M059J (cell line): ENCODE results near the gene ATP2C1. TPM values are rescaled to one million over a fixed set of nuclear protein-coding genes. Genes with fewer than 3 reads are reported as not detected.
"Not testable (repeated sequence)": the region's sequence is repeated elsewhere in the genome, so short reads cannot be mapped to it uniquely, and the experiment has no call there.

Experiments
- DNase-seq: peaks from one replicate; pipeline ENCODE4 v3.0.0-alpha.2; 2012; ENCODE audit warnings: low read depth
- total RNA-seq: library from RNA; depleted of rRNA; stranded (reverse); fragments of >200 nt; shearing (Covaris generic); gene quantifications from 2 replicates; pipeline ENCODE4 v1.2.3, GENCODE V29; 2014; rRNA removed

Gene ATP2C1, protein sequence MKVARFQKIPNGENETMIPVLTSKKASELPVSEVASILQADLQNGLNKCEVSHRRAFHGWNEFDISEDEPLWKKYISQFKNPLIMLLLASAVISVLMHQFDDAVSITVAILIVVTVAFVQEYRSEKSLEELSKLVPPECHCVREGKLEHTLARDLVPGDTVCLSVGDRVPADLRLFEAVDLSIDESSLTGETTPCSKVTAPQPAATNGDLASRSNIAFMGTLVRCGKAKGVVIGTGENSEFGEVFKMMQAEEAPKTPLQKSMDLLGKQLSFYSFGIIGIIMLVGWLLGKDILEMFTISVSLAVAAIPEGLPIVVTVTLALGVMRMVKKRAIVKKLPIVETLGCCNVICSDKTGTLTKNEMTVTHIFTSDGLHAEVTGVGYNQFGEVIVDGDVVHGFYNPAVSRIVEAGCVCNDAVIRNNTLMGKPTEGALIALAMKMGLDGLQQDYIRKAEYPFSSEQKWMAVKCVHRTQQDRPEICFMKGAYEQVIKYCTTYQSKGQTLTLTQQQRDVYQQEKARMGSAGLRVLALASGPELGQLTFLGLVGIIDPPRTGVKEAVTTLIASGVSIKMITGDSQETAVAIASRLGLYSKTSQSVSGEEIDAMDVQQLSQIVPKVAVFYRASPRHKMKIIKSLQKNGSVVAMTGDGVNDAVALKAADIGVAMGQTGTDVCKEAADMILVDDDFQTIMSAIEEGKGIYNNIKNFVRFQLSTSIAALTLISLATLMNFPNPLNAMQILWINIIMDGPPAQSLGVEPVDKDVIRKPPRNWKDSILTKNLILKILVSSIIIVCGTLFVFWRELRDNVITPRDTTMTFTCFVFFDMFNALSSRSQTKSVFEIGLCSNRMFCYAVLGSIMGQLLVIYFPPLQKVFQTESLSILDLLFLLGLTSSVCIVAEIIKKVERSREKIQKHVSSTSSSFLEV
- 17.2 and 33.9 TPM in 2 replicates for total RNA-seq

DNA sequence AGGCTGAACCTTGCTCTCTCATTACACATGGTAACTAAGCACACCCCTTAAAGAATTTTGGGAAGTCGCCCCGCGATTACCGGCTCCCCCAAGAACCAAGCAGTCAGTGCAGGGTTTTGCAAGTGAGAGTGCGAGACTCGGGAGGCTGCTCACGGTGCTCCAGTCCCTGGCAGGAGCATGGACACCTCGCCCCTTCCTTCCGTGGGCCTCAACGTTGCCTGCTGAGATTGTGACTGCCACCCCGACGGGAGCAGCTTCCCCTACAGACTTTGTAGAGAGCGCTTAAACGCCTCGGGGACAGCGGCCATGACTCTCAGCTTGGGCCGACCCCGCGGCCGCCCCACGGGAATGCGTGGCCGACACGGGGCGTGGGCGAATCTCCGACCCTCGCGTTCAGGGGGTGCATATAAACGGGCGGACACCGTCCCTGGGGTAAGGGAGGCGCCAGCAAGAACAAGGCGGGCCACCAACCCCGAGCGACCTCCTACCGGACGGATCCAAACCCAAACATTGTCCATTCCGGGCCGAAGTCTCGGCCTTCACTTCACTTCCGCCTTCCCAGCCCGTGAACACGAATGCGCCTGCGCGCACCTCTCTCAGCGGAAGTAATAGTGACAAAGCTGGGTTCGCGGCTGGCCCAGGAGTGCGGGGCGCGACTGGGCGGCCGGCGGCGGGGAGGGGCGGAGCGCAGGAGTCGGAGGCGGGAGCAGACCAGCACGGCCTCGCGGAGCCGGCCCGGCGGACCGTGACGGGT is at the start of gene ATP2C1:
Gene ATP2C1, plus strand, starts transcription at position 709 of the 754 bp plus-strand sequence. CDS start 686 bp downstream, outside the sequence.
- DNase-seq = peak; percentile 97

DNA sequence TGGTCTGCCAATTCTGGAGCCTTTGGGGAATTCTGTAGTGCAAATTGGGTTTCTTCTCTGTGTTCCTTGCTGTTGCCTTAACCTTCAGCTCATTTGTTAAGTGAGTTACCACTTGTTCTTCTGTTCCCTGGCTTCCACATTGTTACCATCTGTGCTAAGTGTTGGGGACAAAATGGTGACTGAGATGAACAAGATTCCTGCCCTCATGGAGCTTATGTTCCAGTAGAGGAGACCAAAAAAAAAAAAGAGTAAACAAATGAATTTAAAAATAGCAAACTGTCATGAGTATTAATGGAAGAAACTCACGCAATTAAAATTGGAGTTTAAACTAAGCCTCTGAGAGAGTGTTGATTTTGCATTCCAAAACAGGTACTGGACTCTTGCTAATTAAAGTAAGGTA is 49.4 kb upstream of the ATP2C1 start:
- no peak for DNase-seq

DNA sequence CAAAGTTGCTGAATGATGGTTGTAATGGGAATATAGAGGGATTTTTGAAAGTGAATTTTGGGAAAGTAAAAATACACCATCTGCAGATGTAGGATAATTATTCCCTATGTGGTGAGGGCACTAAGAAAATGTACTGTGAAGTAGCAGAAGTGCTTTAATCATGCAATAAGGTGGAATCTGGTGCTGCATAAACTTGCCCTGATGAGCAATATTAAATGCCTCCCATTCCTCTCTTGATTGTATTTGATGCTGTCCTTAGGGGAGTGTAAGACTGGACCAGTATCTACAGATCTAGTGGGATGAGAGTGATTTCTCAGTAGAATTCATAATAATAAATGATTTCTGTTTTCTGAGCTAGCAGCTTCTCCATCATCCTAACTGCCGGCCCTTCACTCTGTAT is 47.7 kb upstream of the ATP2C1 start:
- DNase-seq = no peak

DNA sequence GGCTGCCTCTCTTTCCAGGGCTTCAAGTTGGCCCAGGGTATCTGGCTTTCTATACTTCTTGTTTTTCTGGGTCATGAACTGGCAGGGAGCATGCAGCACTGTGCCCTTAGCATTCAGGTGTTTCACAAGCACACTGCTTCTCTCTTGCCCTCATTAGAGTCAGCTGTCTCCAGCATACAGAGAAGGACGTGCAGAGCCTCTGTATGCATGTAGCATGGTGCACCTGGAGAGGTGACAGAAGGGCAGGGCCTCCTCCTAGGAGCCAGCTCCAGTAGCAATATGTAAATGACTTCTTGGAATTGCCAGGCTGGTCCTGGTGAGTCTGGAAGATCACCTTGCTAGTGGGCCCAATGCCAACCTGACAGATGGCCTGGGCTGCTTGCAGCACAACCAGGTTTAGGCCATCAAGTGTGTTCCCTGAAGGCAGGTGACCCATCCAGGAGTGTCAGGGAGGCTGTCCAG is 44.8 kb upstream of the ATP2C1 start:
- DNase-seq = peak; percentile 10

DNA sequence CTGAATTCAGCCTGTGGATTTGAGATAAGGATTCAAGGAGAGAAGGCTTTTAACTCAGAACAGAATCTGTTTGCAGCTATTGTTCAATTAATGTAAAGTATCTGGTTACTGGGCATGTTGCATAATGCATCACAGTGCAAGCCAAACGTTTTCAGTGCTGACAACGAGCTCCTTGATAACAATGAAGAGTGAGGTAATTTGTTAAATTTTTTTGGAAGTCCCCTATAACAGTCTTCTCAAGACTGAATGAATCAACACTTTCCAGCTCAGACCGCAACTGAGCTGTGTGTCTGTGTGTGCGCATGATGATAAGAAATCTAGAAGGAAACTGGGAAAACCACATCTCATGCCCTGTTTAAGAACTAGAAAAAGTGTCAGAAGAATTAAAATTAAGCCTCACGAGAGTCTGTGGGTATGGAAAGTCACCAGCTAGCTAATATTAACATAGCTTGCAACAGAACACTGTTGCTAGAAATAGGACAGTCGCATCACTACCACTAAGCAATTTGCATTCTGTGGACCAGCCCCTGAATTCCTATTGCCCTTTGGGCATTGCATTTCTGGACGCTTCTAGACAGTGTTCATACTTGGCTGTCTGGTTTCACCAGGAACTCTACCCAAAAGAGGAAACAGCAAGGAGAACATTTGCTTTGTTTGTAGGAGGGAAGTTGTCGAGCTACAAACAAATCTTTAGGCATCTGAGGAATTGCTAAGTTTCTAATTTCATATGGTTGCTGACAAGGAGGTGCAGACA is 43.7 kb upstream of the ATP2C1 start:
- DNase-seq = peak; percentile 89

DNA sequence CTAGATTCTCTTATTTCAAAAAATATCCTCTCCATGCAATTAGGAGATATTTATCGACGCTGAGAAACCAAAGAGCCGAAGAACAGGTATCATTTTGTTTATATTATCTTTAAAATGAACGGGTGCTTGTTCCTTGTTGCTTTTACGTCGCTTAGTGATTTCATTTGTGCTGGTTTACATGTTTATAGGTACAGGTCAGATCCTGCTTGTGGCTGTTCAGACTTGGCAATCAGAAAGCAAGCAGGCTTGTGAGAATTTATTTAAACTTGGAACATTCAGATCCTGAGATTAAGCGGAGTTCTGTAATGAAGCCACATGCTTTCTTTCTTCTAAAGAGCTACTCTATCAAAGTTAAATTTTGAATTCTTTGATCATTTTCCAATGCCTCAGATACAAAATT is 43.0 kb upstream of the ATP2C1 start:
- DNase-seq = peak; percentile 40

DNA sequence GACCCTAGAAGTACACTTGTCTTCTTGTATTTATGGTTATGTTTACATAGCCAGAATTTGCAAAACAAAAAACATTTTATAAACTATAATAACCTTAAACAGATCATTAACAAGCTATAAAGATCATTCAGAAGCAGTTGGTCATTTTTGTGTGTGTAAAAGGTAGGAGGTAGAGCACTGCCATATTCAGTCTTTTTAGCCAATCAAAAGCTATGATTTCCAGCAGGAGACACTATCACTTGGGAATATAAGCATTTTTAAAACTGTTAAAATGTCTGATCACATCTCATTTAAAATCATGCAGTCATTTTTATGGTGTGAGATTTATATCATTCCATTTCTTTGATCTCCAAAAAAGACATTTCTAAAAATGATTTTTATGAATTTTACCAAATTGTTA is 42.6 kb upstream of the ATP2C1 start:
- no peak for DNase-seq

DNA sequence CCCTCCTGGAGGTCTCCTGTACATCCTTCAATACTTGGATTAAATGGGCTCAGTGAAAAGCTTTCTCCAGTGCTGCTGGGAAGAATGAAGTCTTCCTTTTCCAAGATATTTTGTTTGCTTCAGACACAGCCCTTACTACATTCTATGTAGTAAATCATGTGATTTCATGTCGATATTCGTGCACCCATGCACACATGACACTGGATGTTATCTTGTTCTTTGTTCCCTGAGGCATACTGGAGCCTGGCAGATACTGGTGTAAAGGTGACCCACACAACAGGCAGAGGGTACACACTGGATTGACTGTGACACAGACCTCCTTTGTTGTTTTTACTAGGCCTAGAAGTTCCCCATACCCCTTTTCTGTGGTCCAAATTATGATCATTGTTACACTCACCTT is 40.3 kb upstream of the ATP2C1 start:
- no peak for DNase-seq

DNA sequence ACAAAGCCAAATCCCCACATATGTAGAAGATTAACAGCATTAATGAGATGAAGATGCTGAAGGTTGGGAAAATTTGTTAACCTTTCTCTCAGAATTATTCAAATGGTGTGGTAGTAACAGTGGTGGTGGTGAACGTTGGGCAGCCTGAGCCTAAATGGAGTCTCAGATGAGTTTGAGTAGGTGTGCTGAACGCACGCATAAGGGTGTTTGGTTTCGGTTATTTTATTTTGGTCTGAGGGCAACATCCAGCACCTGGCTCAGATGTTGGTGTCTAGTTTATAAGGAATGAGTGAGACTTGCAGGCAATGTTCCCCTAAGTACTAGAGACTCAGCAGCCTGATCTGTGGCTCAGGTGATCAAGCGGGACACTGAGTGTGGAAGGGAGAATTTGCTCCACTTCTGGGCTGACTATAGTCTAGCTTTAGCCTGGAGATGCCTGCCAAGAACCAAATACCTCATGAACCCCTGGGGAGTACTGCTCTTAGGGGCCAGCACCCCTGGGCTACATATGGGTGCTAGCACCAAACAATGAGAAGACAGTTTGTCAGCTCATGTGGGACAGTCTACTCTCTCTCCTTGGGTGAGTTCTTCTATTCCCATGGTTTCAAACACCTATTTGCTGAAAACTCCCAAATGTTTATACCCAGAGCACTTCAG is 39.5 kb upstream of the ATP2C1 start:
- DNase-seq = no peak

DNA sequence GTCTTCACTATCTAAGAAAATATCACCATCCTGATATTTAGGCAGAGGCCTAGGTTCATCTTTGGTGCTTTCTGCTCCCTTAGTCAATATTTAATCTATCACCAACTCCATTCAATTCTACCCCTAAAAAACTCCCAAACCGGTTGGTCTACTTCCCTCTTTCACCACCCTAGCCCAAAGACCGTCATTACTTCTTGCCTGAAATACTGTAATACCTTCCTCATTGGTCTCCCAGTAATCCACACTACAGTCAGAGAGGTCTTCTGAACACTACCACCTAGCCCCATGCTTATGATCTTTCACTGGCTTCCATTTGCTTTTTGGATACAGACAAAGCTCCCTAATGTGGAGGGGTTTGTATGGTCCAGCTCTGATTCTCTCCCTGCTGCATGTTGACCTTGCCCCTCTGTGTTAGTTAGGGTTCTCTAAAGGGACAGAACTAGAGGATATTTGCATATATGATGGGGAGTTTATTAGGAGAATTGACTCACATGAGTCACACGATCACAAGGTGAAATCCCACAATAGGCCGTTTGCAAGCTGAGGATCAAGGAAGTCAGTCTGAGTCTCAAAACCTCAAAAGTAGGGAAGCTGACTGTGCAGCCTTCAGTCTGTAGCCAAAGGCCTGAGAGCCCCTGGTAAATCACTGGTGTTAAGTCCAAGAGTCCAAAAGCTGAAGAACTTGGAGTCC is 36.4 kb upstream of the ATP2C1 start:
- peak; percentile 55 for DNase-seq

DNA sequence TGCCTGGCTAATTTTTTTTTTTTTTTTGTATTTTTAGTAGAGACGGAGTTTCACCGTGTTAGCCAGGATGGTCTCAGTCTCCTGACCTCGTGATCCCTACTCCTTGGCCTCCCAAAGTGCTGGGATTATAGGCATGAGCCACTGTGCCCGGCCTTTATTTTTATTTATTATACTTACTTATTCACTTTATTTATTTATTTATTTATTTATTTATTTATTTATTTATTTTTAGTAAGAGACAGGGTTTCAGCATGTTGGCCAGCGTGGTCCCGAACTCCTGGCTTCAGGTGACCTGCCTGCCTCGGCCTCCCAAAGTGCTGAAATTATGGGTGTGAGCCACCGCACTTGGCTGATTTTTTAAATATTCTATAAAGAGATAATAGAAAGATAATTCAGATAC is 31.8 kb upstream of the ATP2C1 start:
- not testable (repeated sequence) for DNase-seq

DNA sequence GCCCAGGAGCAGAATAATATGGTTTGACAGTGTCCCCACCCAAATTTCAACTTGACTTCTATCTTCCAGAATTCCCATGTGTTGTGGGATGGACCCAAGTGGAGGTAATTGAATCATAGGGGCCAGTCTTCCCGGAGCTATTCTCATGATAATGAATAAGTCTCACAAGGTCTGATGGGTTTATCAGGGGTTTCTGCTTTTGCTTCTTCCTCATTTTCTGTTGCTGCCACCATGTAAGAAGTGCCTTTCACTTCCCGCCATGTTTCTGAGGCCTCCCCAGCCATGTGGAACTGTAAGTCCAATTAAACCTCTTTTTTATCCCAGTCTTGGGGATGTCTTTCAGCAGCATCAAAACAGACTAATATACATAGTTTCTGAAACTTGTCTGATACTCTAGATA is 28.4 kb upstream of the ATP2C1 start:
- DNase-seq = no peak

DNA sequence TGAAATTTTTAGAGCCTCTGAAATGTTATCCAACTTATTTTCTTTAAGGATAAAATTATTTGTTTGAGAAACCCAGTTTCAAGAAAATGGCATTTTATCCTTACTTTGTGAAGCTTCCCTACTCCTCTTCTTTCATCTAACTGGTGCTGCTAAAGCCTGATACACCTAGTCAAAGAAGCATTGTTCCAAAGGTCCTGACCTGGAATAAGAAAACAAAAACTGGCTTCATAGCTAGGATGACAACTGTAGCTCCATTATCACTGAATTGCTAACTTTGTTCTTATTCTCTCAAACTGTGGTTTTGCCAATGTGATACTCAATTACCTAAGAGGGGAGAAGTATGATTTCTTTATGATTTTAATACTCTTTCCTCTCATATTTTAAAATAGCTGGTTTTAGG is 27.6 kb upstream of the ATP2C1 start:
- no peak for DNase-seq

DNA sequence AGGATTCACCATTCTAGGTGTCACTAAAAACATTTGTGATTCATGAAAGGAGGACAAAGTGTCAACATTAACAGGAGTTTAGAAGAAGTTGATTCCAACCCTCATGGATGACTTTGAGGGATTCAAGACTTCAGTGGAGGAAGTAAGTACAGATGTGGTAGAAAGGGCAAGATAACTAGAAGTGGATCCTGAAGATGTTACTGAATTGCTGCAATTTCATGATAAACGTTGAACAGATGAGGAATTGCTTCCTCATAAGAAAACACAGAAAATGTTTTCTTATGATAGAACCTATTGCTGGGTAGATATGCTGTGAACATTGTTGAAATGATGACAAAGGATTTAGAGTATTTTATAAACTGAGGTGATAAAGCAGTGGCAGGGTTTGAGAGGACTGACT is 23.5 kb upstream of the ATP2C1 start:
- no peak for DNase-seq

DNA sequence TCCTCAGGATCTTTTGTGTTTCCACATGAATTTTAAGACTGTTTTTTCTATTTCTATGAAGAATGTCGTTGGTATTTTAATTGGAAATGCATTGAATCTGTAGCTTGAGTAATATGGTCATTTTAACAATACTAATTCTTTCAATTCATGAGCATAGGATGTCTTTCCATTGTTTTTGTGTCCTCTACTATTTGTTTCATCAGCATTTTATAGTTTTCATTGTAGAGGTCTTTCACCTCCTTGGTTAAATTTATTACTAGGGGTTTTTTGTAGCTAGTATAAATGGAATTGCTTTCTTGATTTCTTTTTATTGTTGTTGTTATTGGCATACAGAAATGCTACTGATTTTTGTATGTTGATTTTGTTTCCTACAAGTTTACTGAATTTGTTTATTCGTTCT is 17.3 kb upstream of the ATP2C1 start:
- DNase-seq = no peak

DNA sequence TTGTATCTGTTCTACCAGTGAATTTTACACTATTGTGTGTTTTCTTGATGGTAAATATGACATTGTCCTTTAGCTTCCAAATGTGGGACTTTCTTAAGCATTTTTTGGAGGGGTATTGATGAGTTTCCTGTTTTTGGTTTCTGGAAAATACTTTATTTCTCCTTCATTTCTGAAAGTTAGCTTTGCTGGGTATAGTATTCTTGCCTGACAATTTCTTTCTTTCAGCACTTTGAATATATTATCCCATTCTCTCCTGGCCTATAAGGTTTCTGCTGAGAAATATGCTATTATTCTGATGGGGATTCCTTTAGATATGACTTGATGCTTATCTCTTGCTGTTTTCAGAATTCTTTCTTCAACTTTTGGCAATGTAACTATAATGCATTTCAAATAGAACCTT is 15.4 kb upstream of the ATP2C1 start:
- DNase-seq = no peak

DNA sequence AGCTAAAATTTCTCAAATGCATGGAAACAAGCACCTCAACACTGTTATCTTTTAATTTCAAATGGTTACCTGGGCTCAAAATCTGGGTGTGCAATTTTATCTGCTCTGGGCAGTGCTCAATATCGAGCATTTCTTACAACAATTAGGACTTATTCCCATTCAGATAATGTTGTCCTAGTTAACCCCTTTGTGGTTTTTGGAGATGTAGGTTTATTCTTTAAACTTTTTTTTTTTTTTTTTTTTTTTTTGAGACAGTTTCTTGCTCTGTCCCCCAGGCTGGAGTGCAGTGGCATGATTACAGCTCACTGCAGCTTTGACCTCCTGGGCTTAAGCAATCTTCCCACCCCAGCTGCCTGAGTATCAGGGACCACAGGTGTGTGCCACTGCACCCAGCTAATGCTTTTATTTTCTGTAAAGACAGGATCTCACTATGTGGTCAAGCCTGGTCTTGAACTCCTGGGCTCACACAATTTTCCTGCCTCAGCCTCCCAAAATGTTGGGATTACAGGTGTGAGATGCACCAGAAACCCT is 4.4 kb upstream of the ATP2C1 start:
- no peak for DNase-seq

DNA sequence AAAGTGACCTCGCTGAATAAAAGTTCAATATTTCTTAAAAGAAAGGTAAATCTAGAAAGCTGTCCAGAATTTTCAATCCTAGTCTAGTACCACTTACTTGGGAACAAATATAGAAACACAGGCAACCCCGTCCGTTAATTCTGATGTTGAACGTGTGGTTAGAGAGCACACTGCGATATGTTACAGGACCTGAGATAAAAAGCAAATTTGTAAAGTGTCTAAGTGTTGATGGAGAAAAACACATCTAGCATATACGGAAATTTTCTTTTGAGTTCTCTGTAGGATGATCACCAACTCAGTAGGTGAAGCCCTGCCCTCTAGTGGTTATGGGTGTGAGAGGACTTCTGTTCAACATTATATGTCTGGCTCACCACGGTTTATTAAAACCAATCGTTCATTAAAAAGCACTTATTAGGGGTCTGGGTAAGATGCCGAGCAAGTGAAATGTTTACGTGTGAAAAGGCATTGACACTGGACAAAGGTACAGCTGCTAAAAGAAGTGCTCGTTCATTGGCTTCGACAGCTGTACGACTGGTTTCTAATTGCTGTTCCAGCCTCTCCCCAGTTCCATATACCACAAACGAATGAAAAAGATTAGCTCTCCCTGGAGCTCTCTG is 1.0 kb upstream of the ATP2C1 start:
- peak; percentile 83 for DNase-seq
